Heart left ventricle (tissue), 13 donors: ENCODE measurements around the gene ACSF3.

Source experiments
- POLR2A ChIP-seq, 2 donors: fragments of 450-650 bp; IDR thresholded peaks; one replicate each; pipeline ENCODE4 v1.6.1; 2017; ENCODE audit warnings: antibody characterized with exemption in 2 of 2, mild to moderate bottlenecking in 2 of 2, moderate library complexity in 2 of 2
- TF ChIP-seq, protein P1 (sequence below), 12 donors: fragments of 200-600 bp; sonication (generic) in 4 of 12; IDR thresholded peaks; one replicate each; pipeline versions ENCODE4 v1.5.0 to v1.8.0; 2018 to 2022; ENCODE audit warnings: antibody characterized with exemption in 12 of 12, mild to moderate bottlenecking in 5 of 12
- donor health status: ischemic (EF 13 %, LVEDD 7.1; RV severe dilation, severe dysfunction).
- donor health status: DM: no; HTN: yes; CAD: no.
- donor health status: DM: no; HTN: no; CAD: no.
- donor health status: ischemic (EF 25% LVEDD 6.9; RV normal size, moderate dysfunction).
- donor health status: ischemic (EF 25% LVEDD 5.7; RV mildly dilated, moderate dysfunction).
- donor health status: ischemic (EF 35%, LVEDD 5.7; RV mildly dilated, moderate dysfunction).
- donor health status: nonischemic (EF 11% LVEDD 7.7; RV severe dilation, severe dysfunction).
- donor health status: DM: yes; HTN: yes; CAD: no.
- donor health status: PGD.
- donor health status: ischemic (EF 29% LVEDD 5.4; RV normal size, mild dysfunction).
- donor health status: nonischemic (EF 23%, LVEDD 6.1; RV moderate dilation, normal function).

DNA sequence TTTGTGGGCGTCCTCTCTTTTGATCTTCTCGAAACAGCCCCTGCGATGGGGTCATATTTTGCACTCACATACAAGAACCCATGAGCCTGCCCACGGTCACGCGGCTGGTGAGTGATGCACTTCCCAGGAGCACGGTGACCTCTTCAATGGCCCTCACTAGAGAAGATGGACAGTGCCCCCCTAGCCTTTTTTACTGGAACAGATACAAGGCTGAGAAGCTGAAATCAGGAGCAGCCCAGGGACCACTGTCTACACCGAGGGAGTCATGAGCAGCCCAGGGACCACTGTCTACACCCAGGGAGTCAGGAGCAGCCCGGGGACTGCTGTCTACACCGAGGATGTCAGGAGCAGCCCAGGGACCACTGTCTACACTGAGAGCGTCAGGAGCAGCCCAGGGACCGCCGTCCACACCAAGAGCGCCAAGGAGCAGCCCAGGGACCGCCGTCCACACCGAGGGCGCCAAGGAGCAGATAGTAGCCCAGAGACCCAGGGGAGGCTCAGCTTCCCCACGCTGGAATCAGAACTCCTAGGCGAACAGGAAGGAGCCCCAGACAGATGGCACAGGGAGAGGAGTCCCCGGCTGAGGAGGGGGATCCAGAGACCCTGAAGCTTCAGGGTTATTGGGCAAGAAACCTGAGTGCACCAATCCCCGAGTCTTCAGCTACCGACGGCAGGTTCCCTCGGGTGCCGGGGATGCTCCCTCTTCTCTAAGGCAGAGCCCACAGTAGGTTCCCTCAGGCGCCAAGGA lies 23.7 kb downstream of the ACSF3 start:
- TF ChIP-seq POLR2A (IDR thresholded peaks at IDR 0.05), result no peak
- TF ChIP-seq, protein P1, sequence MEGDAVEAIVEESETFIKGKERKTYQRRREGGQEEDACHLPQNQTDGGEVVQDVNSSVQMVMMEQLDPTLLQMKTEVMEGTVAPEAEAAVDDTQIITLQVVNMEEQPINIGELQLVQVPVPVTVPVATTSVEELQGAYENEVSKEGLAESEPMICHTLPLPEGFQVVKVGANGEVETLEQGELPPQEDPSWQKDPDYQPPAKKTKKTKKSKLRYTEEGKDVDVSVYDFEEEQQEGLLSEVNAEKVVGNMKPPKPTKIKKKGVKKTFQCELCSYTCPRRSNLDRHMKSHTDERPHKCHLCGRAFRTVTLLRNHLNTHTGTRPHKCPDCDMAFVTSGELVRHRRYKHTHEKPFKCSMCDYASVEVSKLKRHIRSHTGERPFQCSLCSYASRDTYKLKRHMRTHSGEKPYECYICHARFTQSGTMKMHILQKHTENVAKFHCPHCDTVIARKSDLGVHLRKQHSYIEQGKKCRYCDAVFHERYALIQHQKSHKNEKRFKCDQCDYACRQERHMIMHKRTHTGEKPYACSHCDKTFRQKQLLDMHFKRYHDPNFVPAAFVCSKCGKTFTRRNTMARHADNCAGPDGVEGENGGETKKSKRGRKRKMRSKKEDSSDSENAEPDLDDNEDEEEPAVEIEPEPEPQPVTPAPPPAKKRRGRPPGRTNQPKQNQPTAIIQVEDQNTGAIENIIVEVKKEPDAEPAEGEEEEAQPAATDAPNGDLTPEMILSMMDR (IDR thresholded peaks at IDR 0.05), result no peak
